Kidney (tissue), 14 donors: ENCODE data around the gene GALNT17. TPM values are rescaled to one million over a fixed set of nuclear protein-coding genes. Genes with fewer than 3 reads are reported as not detected.

ENCODE experiments used
- DNase-seq, 5 donors: peaks; one replicate each; pipeline ENCODE4 v3.0.0-alpha.2; 2013 to 2020
- FAIRE-seq: peaks from 2 replicates; lab custom pipeline; 2012; peaks lifted over from hg19 to GRCh38; lab: Jason Lieb, UNC
- H3K27ac ChIP-seq, 2 donors: one replicate each; pipeline ENCODE4 v1.7.0; 2013; ENCODE audit warnings: low read depth in 2 of 2, low read length in 2 of 2, inconsistent platforms in 1 of 2
- H3K27me3 ChIP-seq: one replicate; pipeline ENCODE4 v1.7.1; 2013; ENCODE audit warnings: low read length, inconsistent platforms; ENCODE audit not compliant: control insufficient read depth, insufficient read depth
- H3K36me3 ChIP-seq, 3 donors: one replicate each; pipeline versions ENCODE4 v1.7.0 to v1.7.1; 2013; ENCODE audit warnings: low read length in 3 of 3, control low read depth in 1 of 3, inconsistent platforms in 1 of 3; ENCODE audit not compliant: insufficient read depth in 3 of 3, control insufficient read depth in 2 of 3
- H3K4me1 ChIP-seq, 3 donors: one replicate each; pipeline versions ENCODE4 v1.7.0 to v1.7.1; 2013; ENCODE audit warnings: low read length in 3 of 3, inconsistent platforms in 1 of 3, low read depth in 1 of 3; ENCODE audit not compliant: control insufficient read depth in 2 of 3, insufficient read depth in 2 of 3
- H3K4me3 ChIP-seq, 3 donors: one replicate each; pipeline versions ENCODE4 v1.7.0 to v1.8.1; 2013; ENCODE audit warnings: low read length in 3 of 3, control low read depth in 1 of 3, inconsistent platforms in 1 of 3
- H3K9ac ChIP-seq, 3 donors: one replicate each; pipeline versions ENCODE4 v1.7.0 to v1.7.1; 2013; ENCODE audit warnings: low read length in 3 of 3, control low read depth in 1 of 3, inconsistent platforms in 1 of 3
- H3K9me3 ChIP-seq, 3 donors: one replicate each; pipeline versions ENCODE4 v1.7.0 to v1.7.1; 2013; ENCODE audit warnings: low read length in 3 of 3, control low read depth in 1 of 3, inconsistent platforms in 1 of 3; ENCODE audit not compliant: control insufficient read depth in 2 of 3, insufficient read depth in 1 of 3
- intact Hi-C: fragments of 100-400 bp; cut with DNase I; formaldehyde crosslinking; loops from one replicate; pipeline ENCODE4 v1.11.1; 2022
- polyA plus RNA-seq: library from polyadenylated mRNA; stranded (reverse); fragments of 350-450 nt; fragmentation: Illumina TruSeq; extraction: RNeasy Lipid Tissue Mini Kit (QIAGEN cat#74804); gene quantifications from one replicate; pipeline ENCODE4 v1.2.3, GENCODE V29; 2014; ENCODE audit warnings: low read depth, low replicate concordance; ENCODE audit not compliant: insufficient read depth
- total RNA-seq: library from RNA; stranded (reverse); fragmentation: NEBNext Ultra II Directional; extraction: Animal tissue kit (Norgen Biotek cat#: 25700); gene quantifications from one replicate; pipeline ENCODE4 v1.2.1, GENCODE V29; 2021
- TF ChIP-seq, protein P1 (sequence below): IDR thresholded peaks from 3 replicates; pipeline ENCODE4 v1.5.1; 2012; ENCODE audit warnings: mild to moderate bottlenecking, moderate library complexity, borderline replicate concordance; ENCODE audit not compliant: insufficient read depth; ENCODE audit errors: extremely low read depth
- donor health status: control.
- donor health status: control.
- donor health status: control.
- donor health status: control.
- donor health status: control.
- donor health status: DM: yes; HTN: yes; CAD: no.
- donor health status: Normal renal cell carcinoma (clear cell type).

GALNT17 gene
- total and polyA plus RNA-seq, 2 donors from 2014 or later: 2.4 to 5.5 TPM

GRCh38 chr7:71618278-71618677 lies 486.3 kb downstream of the GALNT17 start:
- FAIRE-seq: no peak
- Histone ChIP-seq H3K27ac (no peak overlapping the region), H3K36me3 (no peaks in the 10 kb centered on the region), H3K4me3 (no peak overlapping the region), H3K9ac (no peak overlapping the region), H3K27me3 (no peaks in the 10 kb centered on the region), H3K4me1 (no peaks in the 10 kb centered on the region), H3K9me3 (peaks cover 0 to 3% (median 0%) of the 10 kb centered on the region in 3 donors)
- TF ChIP-seq, protein P1, sequence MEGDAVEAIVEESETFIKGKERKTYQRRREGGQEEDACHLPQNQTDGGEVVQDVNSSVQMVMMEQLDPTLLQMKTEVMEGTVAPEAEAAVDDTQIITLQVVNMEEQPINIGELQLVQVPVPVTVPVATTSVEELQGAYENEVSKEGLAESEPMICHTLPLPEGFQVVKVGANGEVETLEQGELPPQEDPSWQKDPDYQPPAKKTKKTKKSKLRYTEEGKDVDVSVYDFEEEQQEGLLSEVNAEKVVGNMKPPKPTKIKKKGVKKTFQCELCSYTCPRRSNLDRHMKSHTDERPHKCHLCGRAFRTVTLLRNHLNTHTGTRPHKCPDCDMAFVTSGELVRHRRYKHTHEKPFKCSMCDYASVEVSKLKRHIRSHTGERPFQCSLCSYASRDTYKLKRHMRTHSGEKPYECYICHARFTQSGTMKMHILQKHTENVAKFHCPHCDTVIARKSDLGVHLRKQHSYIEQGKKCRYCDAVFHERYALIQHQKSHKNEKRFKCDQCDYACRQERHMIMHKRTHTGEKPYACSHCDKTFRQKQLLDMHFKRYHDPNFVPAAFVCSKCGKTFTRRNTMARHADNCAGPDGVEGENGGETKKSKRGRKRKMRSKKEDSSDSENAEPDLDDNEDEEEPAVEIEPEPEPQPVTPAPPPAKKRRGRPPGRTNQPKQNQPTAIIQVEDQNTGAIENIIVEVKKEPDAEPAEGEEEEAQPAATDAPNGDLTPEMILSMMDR: no peak
- DNase-seq: no peak
- intact Hi-C loops: no loop called here

DNA sequence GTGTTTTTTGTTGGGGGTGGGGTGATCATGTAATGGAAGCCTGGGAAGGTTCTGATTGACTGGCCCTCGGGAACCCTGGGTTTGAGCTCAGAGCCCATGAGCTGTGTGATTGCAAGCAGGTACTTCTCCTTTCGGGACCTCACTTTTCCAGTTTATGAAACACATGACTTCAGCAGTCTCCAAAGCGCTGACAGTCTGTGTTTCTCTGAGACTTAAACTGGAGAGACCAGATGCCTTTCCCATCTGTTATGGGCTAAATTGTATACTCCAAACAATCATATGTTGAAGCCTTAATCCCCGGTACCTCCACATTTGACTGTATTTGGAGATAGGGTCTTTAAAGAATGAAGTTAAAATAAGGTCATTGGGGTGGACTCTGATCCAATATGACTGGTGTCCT lies 493.6 kb downstream of the GALNT17 start:
- Histone ChIP-seq H3K4me3 (no peak overlapping the region), H3K9me3 (no peaks in the 10 kb centered on the region), H3K27ac (no peak overlapping the region), H3K36me3 (no peaks in the 10 kb centered on the region), H3K4me1 (no peaks in the 10 kb centered on the region), H3K9ac (no peak overlapping the region), H3K27me3 (no peaks in the 10 kb centered on the region)
- TF ChIP-seq, protein P1: no peak
- DNase-seq (no peak), FAIRE-seq (no peak)
- intact Hi-C loops: no loop called here

DNA sequence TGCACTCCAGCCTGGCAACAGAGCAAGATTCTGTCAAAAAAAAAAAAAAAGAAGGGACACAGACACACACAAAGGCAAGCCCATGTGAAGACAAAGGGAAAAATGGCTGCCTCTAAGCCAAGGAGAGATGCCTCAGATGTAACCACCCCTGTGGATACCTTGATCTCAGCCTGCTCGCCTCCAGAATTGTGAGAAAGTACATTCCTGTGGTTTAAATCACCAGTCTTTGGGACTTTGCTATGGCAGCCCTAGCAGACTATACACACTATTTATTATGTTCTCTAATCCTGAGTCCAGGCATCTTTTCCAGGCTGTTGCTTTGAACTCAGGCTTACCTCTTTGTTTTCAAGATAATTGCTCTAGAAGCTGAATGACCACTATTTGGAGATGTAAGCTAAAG lies 494.3 kb downstream of the GALNT17 start:
- intact Hi-C loops: no loop called here
- TF ChIP-seq, protein P1: no peak
- H3K9ac ChIP-seq: no peak overlapping the region

DNA sequence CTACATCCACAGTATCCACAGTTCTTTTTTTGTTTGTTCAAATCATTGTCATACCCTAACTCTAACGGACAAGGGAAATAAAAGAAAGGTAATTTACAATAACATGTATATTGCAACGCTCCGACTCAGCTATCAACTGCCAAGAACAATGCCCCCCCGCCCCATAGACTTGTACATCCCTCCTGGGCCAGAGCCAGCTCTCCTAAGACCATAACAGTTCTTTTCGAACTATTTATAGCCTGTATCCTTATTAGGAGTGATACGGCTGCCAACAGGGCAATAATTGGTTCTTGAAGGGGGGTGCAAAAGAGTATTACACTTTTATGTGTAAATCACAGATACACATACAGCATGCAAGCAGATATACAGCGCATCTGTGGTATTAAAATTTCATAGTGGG lies 495.7 kb downstream of the GALNT17 start:
- Histone ChIP-seq H3K9ac (no peak overlapping the region), H3K36me3 (no peaks in the 10 kb centered on the region), H3K4me3 (no peak overlapping the region), H3K27ac (no peak overlapping the region), H3K4me1 (no peaks in the 10 kb centered on the region), H3K9me3 (no peaks in the 10 kb centered on the region), H3K27me3 (no peaks in the 10 kb centered on the region)
- TF ChIP-seq, protein P1: no peak
- intact Hi-C loops: no loop called here
- no peak for FAIRE-seq
- DNase-seq: no peak

More for the DNA sequence above, 494.3 kb downstream of the GALNT17 start:
- Histone ChIP-seq H3K4me3 (no peak overlapping the region), H3K36me3 (no peaks in the 10 kb centered on the region), H3K27me3 (no peaks in the 10 kb centered on the region), H3K4me1 (no peaks in the 10 kb centered on the region), H3K27ac (no peak overlapping the region), H3K9me3 (no peaks in the 10 kb centered on the region)
- no peak for DNase-seq
- no peak for FAIRE-seq
